Caki2 (cell line): Measurements from ENCODE around the gene COP1. TPM values are rescaled to one million over a fixed set of nuclear protein-coding genes. Genes with fewer than 3 reads are reported as not detected.
"Not testable (repeated sequence)": the region's sequence is repeated elsewhere in the genome, so short reads cannot be mapped to it uniquely, and the experiment has no call there.

Experiments used
- DNase-seq: peaks from one replicate; pipeline ENCODE4 v3.0.0-alpha.2; 2015; ENCODE audit warnings: low read depth
- in situ Hi-C: cut with HindIII; loops from 2 replicates; pipeline ENCODE4 v1.10.0; 2016; ENCODE audit warnings: low sequenced_read_pairs, low pct_unique_long_range_greater_than_20kb, mixed read lengths
- total RNA-seq: library from RNA; depleted of rRNA; stranded (reverse); fragments of >200 nt; shearing (Covaris generic); gene quantifications from 2 replicates; pipeline ENCODE4 v1.2.3, GENCODE V29; 2014; ENCODE audit warnings: low replicate concordance

Gene COP1
- total RNA-seq, 1 experiment from 2014 or later = 71.6 TPM

- in situ Hi-C loops, DNase-seq: not testable (repeated sequence)
Measured at GRCh38 chr1:176204655-176205054, 2.4 kb downstream of the COP1 start.

DNA sequence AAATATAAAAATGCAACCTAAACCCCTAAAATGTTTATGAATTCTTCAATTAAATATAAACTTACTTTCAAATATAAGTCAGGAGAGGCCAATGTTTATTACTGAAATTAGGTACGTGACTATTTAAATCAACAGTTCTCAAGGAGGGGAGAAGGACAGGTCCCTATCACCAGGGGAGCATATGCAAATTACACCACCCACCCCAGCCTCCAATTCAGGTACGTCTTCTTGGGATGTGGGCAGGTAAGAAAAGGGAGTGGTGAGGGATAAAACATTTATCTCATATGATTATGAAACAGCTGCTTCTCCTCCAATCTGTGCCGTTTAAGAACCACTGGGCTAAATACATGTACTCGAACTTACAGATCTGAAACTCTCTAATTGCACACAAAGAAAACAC lies 3.4 kb downstream of the COP1 start:
- DNase-seq = no peak
- in situ Hi-C loops = no loop called here

GRCh38 chr1:176201568-176201967 lies 5.5 kb downstream of the COP1 start:
- in situ Hi-C loops = no loop called here

DNA sequence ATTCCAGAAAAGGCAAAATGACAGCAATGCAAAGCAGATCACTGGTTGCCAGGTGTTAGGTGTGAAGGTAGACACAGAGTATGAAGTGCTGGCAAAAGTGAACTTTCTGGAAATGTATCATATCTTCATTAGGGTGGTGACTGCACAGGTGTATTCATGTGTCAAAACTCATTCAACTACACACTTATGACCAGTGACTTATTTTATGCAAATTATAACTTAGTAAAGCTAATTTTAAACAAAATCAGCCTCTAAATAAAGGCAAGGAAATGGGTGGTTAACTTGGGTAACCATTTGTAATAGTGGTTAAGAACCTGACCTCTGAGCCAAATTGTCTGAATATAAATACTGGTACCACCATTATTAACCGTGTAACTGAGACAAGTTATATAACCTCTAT lies 7.4 kb downstream of the COP1 start:
- DNase-seq = no peak
- in situ Hi-C loops = no loop called here

More at GRCh38 chr1:176201568-176201967, 5.5 kb downstream of the COP1 start:
- DNase-seq = no peak

DNA sequence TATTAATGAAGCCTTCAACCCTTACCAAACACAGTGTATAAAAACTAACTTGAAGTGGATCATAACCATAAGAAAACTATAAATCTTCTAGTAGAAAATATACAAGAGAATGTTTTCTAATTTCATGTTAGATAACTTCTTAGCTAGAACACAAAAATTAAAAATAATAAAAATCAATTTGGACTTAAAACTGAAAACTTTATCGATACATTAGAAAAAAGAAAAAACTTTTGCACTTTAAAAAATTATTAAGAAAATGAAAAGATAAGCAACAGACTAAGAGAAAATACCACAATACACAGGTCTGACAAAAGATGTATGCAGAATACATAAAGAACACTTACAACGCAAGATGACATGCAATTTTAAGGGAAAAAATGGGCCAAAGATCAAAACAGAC lies 8.7 kb downstream of the COP1 start:
- in situ Hi-C loops = no loop called here

DNA sequence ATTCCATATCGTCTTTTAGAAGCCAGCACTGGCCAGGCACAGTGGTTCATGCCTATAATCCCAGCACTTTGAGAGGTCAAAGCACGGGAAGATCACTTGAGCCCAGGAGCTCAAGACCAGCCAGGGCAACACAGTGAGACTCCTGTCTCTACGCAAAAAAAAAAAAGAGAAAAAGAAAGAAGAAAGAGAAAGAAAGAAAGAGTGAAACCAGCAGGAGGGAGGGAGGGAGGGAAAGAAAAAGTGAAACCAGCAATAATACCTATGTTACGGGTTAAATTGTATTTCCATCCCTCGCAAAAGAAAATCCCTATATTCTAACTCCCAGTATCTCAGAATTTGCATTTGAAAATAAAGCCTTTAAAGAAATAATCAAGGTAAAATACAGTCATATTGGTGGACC lies 10.4 kb downstream of the COP1 start:
- no peak for DNase-seq
- in situ Hi-C loops = no loop called here

More for the DNA sequence above, 8.7 kb downstream of the COP1 start:
- DNase-seq = no peak

GRCh38 chr1:176195547-176195946 lies 11.5 kb downstream of the COP1 start:
- no peak for DNase-seq
- in situ Hi-C loops = no loop called here

DNA sequence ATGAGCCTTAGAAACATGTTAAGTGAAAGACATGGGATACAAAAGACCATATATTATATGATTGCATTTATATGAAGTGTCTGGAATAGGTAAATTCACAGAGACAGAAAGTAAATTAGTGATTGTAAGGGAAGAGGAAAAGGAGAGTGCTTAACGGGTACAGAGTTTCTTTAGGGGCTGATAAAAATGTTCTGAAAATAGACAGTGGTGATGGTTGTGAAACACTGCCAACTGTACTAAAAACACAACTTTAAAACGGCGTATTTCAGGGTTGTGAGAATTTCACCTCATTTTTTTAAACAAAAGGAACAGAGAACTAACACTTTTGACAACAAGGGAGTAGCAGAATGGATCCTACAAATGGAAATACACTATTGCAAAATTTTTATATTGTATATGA lies 13.4 kb downstream of the COP1 start:
- in situ Hi-C loops = no loop called here
- no peak for DNase-seq

DNA sequence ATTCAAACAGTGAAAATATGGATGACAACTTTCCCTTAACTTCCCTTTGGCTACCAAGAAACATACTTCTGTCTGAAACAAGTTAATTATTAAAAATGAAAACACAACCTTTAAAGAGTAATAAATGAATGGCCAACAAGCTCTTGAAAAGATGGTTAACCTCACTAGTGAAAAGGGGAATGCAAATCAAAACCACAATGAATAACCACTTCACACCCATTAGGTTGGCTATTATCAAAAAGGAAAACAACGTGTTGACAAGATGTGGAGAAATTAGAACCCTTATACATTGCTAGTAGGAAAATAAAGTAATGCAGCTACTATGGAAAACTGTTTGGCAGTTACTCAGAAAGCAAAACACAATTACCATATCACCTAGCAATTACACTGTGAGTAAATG lies 14.1 kb downstream of the COP1 start:
- DNase-seq = peak; percentile 13
- in situ Hi-C loops = no loop called here

DNA sequence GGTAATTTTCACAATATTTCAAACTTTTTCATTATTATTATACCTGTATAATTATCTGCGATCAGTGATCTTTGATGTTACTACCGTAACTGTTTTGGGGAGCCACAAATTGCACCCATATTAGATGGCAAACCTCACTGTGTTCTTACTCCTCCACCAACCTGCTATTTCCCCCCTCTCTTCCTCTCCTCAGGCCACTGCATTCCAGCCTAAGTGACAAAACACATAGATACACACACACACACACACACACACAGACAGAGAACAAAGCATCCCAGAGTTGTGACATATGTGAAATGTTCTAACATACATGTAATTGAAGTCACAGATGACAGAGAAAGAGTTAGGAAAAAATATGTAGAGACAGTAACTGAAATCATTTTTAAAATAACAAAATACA lies 18.5 kb downstream of the COP1 start:
- in situ Hi-C loops = no loop called here
- DNase-seq = no peak

DNA sequence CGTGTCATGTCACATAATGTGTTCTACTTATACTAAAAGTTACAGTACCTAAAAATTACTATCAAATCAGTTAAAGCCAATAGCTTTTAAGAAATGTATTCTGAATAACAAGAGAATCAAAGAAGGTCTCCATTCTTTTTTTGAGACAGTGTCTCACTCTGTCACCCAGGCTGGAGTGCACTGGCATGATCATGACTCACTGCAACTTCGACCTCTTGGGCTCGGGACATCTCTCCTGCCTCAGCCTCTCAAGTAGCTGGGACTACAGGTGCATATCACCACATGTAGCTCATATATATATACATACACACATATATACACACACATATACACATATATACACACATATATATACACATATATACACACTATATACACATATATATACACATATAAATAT lies 20.1 kb downstream of the COP1 start:
- in situ Hi-C loops = no loop called here
- no peak for DNase-seq

DNA sequence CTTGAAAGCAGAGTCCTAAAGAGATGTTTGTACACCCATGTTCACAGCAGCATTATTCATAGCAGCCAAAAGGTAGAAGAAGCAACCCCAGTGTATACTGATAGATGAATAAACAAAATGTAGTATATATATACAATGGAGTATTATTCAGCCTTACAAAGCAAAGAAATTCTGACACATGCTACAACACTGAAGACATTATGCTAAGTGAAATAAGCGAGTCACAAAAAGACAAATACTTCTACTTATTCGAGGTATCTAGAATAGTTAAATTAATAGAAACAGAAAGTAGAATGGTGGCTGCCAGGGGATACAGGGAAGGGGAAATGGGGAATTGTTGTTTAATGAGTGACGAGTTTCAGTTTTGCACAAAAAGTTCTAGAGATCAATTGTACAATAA lies 23.5 kb downstream of the COP1 start:
- in situ Hi-C loops = no loop called here

GRCh38 chr1:176178316-176178715 lies 28.8 kb downstream of the COP1 start:
- in situ Hi-C loops = no loop called here
- no peak for DNase-seq

More for the DNA sequence above, 23.5 kb downstream of the COP1 start:
- no peak for DNase-seq

- in situ Hi-C loops = no loop called here
- no peak for DNase-seq
Measured at GRCh38 chr1:176177764-176178163, 29.3 kb downstream of the COP1 start.

GRCh38 chr1:176174108-176174507 lies 33.0 kb downstream of the COP1 start:
- no peak for DNase-seq
- in situ Hi-C loops = no loop called here

GRCh38 chr1:176172215-176172614 lies 34.9 kb downstream of the COP1 start:
- no peak for DNase-seq
- in situ Hi-C loops = no loop called here

DNA sequence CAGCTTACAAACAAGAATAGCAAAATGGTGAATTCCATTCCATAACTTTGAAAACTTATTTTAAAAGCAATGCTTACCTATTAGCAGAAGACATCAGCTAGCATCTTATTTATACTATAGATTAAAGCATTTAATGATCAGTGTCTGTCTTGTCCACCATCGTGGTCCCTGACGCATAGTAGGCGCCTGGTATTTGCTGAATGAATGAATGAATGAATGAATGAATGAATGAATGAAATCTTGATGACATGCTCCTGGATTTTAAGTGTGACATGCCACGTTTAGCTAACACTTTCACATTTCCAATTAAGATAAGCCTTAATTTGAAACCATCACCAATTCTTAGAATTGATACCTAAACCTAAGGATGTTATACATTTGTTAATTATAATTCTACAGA lies 39.9 kb downstream of the COP1 start:
- in situ Hi-C loops = no loop called here
- no peak for DNase-seq

DNA sequence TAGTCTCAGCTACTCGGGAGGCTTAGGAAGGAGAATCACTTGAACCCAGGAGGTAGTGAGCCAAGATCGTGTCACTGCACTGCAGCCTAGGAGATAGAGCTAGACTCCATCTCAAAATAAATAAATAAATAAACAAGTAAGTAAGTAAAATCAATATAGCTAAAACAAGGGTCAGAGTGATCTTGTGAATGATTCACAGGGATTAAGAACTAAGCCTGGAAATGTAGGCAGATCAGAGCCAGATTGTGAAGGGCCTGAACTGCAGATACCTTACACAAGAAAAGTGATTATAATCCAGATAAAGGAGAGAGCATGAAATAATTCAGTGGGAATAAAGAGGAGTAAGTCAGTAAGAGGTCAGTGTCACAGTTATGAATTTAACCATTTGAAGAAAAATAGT lies 41.5 kb downstream of the COP1 start:
- DNase-seq = no peak
- in situ Hi-C loops = no loop called here

DNA sequence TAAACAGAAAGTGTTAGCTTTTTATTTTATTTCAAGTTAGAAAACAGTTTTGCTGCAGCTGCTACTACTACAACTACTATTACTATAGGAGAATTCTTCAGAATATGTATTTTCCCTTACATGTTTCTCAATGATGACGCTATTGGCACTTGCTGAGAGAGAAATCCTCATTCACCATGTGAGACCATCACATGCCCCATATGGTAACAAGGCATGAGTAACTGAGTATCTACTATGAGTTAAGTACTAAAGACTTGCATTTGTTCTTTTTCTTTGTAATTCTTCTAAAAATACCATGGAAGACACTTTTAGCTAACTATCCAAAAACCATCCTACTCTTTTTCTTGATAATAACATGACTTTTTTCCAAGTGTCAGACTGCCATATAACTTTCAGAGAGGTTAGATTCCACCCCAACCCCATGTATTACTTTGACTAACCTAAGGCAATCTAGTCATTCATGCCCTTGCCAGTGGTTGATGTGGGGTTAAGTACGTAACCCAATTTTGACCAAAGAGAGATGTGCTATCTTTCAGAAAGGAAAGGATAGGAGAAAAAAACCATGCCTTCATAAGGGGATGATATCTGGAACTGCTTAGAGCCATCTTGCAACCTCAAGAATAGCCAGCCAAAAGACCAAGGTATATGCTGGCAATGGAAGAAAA lies 42.9 kb downstream of the COP1 start:
- in situ Hi-C loops = no loop called here
- DNase-seq = no peak

DNA sequence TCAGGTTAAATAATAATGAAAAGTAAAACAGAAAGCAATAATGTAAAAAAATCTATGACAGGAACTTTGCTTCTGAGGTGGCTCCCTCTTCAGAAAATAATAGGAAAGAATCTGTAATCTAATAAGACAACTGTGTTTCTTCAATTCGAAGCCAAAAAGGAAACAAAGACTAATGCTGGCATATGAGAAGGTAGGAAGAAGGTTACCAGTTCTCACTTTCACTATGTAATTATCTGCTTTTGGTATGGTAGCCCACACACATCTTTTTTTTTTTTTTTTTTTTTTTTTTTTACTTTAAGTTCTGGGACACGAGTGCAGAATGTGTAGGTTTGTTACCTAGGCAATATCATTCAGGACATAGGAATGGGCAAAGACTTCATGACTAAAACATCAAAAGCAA lies 47.1 kb downstream of the COP1 start:
- DNase-seq = no peak
- in situ Hi-C loops = no loop called here

DNA sequence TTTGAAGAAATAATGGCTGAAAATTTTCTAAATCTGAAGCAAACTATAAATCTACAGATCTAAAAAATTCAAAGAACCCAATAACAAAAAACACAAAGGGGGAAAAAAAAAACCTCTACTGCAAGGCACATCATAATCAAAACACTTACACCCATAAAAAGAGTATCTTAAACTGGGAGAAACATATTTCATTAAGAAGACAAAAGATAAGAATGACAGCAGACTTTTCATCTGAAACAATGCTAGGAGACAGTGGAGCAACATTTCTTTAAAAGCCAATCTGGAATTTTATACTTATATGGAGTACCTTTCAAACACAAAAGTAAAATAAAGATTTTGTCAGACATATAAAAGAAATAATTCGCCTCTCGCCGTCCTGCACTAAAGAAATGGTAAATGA lies 49.1 kb downstream of the COP1 start:
- peak; percentile 7 for DNase-seq
- in situ Hi-C loops = no loop called here
